NCI-H2107 treated with DMSO at 0.1 percent for 48 hours (cell line): ENCODE data around the gene TNFAIP8L2.

Experiments
- DNase-seq: peaks from one replicate; lab custom pipeline; 2025; ENCODE audit not compliant: unreplicated experiment; lab: John Stamatoyannopoulos, UW

Gene TNFAIP8L2

DNA sequence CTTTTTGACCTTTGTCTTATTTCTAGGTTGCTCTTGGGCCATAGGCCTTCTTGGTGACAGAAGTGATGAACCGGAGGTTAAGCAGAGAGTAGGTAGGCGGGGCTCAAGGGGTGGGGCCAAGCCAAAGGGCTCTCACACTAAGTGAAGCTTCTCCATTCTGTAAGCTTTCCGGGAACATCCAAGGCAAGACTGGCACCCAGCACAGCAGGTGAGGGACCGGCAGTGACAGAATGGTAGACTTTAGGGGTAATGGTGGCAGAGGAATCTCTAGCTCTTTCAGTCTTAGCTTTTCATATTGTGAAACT is at the start of gene TNFAIP8L2:
TSS of gene TNFAIP8L2 (plus strand) at position 135 of the 305 bp plus-strand sequence. CDS start 2,049 bp downstream, outside the sequence.
- no peak for DNase-seq

DNA sequence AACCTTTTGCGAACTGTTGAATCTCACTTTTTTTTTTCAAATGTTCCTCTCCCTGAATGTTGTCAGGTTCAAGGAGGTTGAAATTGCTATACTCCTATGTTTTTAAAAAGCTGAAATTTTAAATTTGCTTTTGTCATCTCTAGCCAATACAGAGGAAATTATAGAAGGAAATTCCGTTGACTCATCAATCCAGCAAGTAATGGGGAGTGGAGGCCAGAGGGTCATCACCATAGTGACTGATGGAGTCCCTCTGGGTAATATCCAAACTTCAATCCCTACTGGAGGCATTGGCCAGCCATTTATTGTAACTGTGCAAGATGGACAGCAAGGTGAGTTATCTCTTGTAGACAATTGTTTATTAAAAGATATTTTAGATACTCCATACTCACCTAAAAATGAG is 49.6 kb upstream of the TNFAIP8L2 start:
- no peak for DNase-seq

DNA sequence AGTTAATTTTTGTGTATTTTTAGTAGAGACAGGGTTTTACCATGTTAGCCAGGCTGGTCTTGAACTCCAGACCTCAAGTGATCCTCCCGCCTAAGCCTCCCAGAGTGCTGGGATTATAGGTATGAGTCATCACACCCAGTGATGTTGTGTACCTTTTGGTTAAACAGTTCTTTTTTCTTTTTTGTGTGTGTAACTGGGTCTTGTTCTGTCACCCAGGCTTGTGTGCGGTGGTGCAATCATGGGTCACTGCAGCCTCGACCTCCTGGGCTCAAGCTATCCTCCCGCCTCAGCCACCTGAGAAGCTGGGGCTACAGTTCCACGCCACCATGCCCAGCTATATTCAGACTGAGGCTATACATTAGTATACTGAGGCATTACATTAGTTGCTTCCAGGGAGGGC is 48.1 kb upstream of the TNFAIP8L2 start:
- no peak for DNase-seq

DNA sequence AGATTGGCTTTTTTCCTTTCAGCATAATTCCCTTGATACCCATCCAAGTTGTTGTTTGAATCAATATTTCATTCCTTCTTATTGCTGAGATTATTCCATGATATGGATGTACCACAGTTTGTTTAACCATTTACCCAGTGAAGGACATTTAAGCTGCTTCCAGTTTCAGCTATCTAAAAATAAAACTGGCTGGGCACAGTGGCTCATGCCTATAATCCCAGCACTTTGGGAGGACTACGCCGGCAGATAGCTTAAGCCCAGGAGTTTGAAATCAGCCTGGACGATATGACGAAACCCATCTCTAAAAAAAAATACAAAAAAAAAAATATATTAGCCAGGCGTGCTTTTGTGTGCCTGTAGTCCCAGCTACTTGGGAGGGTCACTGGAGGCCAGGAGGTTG is 42.6 kb upstream of the TNFAIP8L2 start:
- no peak for DNase-seq

DNA sequence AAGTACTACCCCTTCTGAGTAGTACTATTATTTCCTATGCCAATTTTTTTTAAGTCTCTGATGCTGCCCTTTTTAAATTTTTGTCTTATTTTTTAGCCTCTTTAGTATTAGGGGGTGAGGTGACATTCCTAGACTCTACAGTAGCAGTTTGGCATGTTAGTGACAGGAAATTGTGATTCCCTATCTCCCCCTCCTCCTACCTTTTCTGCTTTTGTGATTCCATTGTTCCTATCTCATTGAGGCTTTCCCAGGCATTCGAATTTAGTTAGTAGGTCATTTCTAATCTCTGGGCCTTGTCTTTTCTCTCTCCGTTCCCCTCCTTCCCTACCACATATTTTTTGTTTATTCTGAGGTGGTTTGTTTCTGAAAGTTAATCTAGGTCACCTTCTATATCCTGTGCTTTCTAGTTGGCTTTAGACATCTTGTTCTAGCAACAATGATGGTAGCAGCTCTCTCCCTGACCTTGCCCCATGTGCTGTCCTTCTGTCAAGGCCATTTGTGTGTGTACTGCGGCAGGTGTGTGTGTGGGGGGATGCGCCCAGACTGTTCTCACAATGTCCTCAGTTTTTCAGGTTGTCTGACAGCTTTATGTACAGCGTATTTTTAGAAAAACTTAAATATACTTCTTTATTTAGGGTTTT is 31.6 kb upstream of the TNFAIP8L2 start:
- no peak for DNase-seq

DNA sequence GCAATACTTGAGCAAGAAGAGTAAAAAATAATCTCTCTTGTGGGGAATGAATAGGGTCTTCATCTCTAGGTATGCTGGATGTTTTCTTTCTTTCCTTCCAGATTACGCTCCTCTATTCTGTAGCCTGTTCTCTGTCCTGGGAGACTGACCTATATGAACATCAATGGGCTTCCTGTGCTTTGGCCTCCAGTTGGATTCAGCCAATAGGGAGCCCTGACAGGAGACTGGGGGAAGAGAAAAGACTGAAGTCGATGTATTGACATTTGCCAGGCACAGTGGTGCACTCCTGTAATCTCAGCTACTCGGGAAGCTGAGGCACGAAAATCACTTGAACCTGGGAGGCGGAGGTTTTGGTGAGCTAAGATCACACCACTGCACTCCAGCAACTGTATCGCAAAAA is 27.6 kb upstream of the TNFAIP8L2 start:
- DNase-seq: no peak

DNA sequence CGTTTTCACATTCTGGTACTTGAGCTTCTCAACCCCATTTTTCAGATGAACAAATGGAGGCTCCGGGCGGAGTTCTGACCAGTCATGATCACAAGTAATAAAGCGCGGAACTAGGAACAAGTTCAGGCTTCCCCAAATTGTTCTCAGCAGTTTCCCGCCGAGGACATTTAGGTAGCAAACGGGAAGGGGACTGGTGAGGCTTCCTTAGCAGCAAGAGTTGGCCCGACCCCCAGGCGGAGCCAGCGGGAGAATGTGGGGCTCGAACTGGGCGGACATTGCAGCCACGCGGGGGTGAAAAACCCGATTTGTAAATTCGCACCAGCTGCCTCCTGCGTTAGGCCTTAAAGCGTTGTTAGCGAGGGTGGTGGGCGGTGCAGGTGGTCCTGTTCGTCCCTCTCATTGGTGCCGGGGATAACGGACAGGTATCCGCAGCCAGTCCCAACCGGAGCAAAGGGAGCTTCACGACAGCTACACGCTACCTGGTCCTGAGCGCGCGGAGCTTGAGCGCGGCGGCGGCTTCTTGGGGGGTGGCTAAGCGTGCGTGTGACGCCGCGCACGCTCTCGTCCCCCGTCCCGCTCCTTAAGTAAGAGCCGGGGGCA is 25.4 kb upstream of the TNFAIP8L2 start:
- DNase-seq: no peak

DNA sequence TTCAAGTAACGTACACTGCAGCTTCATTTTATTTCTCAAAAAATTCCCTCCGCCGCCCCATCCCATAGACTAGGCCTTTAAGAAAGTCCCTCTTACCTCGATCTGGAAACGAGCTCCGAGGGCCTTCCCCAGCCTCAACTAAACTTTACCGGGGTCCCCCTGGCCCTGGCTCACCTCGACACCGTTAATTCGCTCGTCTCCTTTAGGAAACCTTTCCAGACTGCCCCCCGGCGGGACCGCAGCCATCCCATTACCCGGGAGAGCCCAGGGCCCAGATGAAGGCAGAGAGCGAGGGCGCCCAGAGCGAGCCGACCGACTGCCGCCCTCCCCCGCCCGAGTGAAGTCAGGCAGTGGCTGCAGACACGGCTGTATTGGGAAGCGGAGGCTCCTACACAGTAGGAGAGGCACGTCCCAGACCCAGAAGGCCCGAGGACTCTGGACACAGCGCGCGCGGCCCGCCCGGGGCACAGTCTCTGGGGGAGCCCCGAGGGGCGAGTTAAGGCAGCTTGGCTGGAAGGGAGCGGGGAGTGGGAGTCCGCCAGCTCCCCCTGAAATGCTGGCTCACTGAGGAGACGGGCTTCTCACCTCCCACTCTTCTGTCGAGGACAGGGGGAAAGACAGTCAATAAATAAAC is 24.6 kb upstream of the TNFAIP8L2 start:
- no peak for DNase-seq

DNA sequence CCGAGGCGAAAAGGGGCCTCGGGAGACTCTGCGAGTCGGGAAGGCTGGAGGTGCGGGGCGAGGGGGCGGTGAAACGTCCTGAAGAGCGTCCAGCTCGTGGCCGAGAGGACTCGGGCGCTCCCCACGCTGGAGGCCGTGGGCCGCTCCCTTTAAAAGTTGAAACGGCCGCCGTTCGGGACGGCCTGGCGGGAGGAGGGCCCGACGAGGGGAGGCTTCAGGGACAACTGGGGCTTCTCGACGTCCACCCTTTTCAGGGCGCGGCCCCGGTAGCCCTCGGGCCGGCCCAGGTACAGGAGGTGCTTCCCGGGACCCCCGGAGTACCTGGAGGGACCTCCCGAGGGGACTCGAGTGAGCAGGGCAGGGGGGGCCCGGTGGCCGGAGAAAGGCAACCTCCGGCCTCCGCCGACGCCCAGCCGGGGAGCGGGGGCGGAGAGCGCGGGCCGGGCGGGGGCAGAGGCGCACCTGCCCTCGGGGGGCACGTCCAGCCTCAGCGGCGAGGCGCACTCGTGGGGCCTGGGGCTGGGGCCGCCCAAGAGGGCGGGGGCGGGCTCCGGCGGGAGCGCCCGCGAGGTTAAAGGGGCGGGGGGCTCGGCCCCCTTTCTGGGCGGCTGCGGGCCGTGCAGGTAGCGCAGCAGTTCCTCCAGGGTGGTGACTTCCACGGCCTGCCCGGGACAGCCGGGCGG is 24.0 kb upstream of the TNFAIP8L2 start:
- DNase-seq: no peak

DNA sequence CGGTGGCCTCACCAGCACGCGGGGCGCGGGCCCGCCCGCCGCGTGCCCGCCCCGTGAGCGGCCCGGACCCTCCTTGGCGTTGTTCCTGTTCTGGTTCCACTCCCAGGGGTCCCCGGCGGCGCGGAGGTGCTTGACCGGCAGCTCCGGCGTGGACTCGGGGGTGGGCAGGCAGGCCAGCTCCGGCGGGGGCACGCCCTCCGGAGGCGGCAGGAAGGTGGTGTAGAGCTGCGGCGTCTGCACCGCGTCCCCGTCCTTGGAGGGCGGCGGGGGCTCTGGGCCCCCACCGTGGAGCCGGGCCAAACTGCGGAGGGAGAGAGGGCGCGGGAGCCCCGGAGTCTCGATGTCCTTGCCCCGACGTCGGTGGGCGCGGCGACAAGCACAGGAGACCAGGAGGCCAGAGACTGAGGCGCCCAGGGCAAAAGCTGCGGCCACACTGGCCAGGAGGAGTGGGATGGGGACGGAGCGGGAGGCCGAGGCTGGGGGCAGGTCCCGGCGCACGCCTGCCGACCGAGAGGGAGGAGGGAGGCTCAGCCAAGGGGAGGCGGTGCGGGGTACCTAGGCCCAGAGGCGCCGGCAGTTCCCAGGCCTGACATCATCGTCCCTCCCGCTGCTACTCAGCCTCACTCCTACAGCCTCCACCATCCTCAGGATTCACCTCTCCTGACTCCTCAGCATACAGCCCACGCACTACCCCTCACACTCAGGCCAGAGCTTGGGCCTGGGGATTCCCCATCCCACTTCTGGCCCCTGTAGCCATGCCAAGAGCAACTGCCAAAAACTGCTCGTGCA is 23.2 kb upstream of the TNFAIP8L2 start:
- DNase-seq: no peak

DNA sequence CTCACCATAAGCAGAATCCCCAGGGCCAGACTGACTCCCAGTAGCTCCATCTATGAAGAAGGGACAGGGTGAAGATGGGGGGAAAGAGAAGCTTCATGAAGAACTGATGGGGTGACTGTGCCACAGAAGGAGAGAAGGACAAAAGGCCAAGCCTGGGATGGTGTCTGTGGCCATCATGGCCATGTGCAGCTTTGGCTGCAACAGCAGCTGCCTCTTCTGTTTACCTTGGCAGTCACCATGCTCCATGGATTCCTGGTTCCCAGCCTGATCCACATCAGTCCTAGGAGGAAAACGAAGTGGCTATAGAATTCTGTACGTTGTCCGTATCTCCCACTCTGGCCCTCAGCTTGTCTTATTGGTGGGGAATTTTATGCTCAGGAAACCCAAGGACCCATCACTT is 22.1 kb upstream of the TNFAIP8L2 start:
- DNase-seq: no peak

DNA sequence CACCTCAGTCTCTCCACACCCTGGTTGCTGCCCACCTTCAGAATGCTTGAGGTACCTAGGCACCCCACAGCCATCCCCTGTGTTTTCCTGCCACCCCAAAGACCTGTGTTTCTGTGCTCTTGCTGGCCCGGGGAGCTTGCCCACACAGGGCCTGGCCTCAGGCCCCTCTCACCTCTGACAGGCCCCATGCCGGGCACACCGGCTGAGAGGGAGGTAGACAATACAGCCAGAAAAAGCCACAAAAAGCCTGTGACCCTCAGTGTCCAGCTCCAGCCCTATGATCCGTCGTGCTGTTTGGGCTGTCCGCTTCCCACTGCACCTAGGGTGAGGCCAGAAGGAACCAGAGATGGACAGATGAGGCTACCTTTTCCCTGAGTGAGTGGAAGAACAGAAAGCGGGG is 21.5 kb upstream of the TNFAIP8L2 start:
- DNase-seq: no peak

DNA sequence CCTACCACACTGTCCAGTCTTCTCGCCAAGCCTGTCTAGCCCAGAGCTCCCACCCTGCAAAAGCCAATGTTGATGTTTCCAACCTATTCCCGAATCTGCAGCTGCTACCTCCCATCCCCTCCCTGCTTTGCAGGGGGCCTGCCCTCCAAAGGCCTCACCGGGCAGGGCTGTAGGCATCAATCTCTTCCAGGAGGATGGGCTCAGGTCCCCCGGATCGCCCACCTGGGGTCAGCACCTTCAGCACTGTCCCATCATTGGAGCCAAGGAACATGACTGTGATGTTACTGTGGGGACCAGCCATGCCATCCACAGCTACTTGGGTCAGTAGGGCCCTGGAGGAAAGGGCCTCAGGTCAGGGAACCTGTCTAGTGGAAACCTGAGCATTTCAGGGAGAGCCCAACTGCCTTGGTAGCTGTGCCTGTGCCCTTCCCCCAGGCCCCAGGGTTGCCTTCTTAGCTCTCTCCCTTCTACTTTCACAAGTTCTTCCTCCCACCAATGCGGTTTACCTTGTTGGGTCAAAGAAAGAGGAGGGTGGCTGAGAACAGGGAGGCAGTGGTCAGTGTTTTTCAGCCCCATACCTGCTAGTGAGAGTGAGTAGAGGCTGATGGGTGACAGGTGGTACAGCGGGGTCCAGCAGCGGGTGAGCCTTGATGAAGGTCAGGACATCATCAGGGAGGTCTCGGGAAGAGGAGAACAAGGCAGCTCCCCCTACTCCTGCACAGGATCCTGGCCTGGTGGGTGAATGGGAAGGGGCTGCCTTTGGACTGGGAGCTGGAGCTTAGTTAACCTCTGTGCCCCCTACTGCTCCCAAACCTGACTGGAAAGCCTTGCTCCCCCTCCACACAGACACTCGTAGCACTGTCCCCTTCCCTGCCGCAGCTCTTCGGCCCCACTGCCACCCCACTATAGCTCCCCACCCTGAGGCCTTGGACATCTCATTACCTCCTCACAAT is 20.7 kb upstream of the TNFAIP8L2 start:
- no peak for DNase-seq

DNA sequence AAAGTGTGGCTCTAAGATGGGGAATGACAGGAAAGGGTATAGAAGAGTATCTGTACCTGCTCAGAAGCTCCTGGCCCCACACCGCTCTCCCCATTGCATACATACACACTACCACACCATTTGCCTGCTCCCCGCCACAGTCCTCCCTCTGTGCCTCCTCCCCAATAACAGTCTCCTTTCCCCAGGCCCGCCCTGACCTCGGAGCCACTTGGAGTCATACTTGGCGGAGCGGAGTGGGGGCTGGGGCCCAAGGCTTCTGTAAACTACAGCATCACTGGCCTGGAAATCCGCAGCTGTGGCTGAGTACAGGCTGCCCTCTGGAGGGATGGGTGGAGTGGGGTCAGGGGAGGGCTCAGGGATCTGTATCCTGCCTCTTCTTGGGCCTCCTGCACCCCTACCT is 18.7 kb upstream of the TNFAIP8L2 start:
- no peak for DNase-seq

DNA sequence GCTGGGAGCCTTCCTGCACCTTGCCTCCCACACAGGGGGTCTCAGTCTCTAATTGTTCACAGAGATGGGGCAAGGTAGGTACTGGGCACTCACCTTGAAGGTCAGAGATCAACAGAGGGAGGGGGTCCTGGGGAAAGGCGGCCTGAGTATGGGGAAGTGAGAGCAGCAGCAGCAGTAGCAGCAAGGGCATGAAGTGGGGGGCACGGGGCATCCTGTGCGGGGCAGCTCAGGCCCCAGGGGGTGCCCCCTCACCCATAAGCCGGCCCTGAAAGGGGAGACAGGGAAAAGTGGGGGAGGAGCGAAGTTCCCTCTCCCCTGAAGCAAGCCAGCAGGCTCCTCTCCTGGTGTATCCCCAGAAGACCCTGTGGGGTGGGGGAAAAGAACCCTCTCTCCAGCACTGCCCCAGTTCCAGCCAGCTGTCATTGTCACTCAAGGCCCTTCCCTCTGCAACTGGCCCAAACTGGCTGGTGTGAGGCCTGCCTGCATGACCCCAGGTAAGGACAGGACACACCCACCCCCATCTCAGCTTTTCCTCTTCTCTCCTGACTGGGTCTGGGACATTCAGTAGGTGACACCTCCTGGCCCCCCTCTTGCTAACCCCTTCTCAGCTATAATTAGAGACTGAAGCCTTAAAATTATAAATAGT is 13.9 kb upstream of the TNFAIP8L2 start:
- no peak for DNase-seq

DNA sequence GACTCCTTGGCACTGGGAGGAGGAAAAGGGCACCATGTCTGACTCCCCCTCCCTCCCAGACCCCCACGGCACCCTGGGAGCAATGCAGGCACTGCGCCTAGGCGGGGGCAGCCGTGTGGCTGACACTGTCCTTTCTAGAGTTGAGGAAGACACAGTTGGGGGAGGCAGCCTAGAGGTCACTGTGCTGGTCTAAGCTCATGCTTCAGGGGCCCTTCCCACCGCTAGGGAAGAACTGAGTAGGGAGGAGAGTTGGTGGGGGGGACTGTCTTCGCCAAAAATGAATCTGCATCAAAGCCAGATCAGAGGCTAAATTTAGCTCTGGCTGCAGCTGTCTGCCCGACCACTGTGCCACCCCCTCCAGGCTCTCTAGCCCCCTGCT is 13.4 kb upstream of the TNFAIP8L2 start:
- no peak for DNase-seq

DNA sequence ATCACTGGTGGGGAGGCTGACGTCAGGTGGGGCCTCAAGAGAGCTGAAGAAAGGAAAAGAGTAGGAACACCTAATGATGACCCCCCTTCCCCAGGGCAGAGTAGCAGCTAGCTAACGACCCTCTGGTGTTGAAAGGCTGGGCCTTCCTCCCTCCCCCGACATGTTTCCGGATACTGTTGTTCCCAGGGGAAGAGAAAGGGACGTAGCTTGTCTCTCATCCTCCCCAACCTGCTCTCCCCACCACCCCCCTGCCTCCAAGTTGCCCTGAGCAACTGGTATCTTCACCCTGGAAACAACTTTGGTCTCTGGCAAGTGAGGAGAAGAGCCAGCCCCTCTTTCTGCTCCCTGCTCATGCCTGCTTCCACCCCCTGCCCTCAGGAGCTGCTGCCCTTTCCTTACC is 12.5 kb upstream of the TNFAIP8L2 start:
- no peak for DNase-seq

DNA sequence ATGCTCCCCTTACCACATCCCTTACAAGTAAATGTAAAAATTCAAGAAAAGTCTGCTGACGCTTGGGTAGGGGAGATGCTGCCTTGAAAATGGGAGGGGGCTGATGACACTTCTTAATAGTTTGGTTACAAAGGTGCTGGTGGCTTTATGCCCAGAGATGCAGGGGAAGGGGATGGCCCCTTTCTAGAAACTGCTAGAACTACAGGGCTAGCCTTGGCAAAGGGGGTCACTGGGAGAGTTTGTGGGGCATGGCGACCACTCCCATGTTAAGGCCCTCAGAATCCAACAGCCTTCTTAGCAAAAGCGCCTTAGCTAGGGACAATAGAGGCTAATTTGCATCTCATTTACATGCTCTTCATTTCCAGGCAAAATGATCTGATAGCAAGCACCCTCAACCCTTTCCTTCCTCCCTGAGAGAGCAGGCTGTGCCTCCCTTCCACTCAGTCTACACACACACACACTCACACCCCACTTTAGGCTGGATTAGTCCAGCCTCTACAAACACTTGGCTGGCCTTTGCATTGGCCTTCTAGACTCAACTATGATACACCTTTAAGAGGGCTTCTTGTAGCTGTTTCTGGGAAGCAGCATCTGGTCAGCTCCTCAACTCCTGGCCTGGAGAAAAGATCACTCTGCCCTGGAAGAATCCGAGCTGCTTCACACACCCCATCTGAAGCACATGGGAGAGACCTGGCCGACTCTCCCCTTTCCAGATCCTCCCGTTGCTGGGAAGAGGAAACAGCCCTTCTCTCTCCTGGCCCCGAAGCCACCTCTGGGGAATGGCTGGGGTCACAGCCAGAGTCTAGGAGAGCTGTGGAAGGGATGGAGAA is 11.8 kb upstream of the TNFAIP8L2 start:
- no peak for DNase-seq
